Naive thymus-derived CD4-positive, alpha-beta T cell (primary cell): ENCODE measurements around the gene MEIOB. TPM values are rescaled to one million over a fixed set of nuclear protein-coding genes. Genes with fewer than 3 reads are reported as not detected.
A peak's percentile ranks its signal among the peaks of the same experiment; 100 is the strongest.

Experiments
- ATAC-seq: fragments of 150-1000 bp; cut with Tn5 transposase; 2 replicates; pipeline ENCODE4 v1.10.0; 2021; ENCODE audit warnings: mild to moderate bottlenecking, moderate library complexity
- CTCF ChIA-PET: fragments of 350-600 bp; sonication (Branson Sonifier 250); formaldehyde crosslinking; loops from one replicate; lab custom pipeline; 2021; ENCODE audit warnings: antibody characterized with exemption; lab: Charles Lee
- POLR2A ChIA-PET: fragments of 350-600 bp; sonication (Branson Sonifier 250); formaldehyde crosslinking; loops from one replicate; lab custom pipeline; 2021; ENCODE audit warnings: antibody characterized with exemption, inconsistent platforms; lab: Charles Lee
- DNase-seq, 9 donors: peaks; one replicate each; pipeline versions ENCODE4 v3.0.0 to v3.0.0-alpha.2; 2020 to 2022; ENCODE audit warnings: mixed read lengths in 1 of 9
- H3K27ac ChIP-seq: one replicate; pipeline ENCODE4 v1.7.0; 2013; ENCODE audit warnings: mild to moderate bottlenecking, low read depth, low read length, moderate library complexity
- H3K27me3 ChIP-seq, 2 donors: one replicate each; pipeline ENCODE4 v1.7.0; 2013; ENCODE audit warnings: low read length in 2 of 2, mild to moderate bottlenecking in 2 of 2, moderate library complexity in 2 of 2; ENCODE audit not compliant: control insufficient read depth in 2 of 2, insufficient read depth in 2 of 2
- H3K36me3 ChIP-seq, 3 experiments: 1 replicate in 2 of 3; 2 replicates in 1 of 3; pipeline ENCODE4 v1.7.0; 2013; ENCODE audit warnings: low read length in 3 of 3, mild to moderate bottlenecking in 3 of 3, moderate library complexity in 1 of 3; ENCODE audit not compliant: insufficient read depth in 3 of 3, control insufficient read depth in 2 of 3
- H3K4me1 ChIP-seq, 2 donors: one replicate each; pipeline ENCODE4 v1.7.0; 2013; ENCODE audit warnings: low read length in 2 of 2, mild to moderate bottlenecking in 2 of 2, moderate library complexity in 1 of 2; ENCODE audit not compliant: control insufficient read depth in 2 of 2, insufficient read depth in 2 of 2
- H3K4me3 ChIP-seq: 2 replicates; pipeline ENCODE4 v1.7.0; 2013; ENCODE audit warnings: mild to moderate bottlenecking, low read length
- H3K9me3 ChIP-seq, 3 experiments: 1 replicate in 2 of 3; 2 replicates in 1 of 3; pipeline ENCODE4 v1.7.0; 2013; ENCODE audit warnings: low read length in 3 of 3; ENCODE audit not compliant: control insufficient read depth in 2 of 3
- H3K27ac Mint-ChIP-seq, 9 donors: one replicate each; pipeline ENCODE4 v1.8.0; 2020 to 2022; ENCODE audit warnings: mixed read lengths in 9 of 9, mild to moderate bottlenecking in 8 of 9, moderate library complexity in 5 of 9, inconsistent platforms in 2 of 9
- H3K27me3 Mint-ChIP-seq, 5 donors: one replicate each; pipeline ENCODE4 v1.8.0; 2021 to 2022; ENCODE audit warnings: mixed read lengths in 5 of 5, mild to moderate bottlenecking in 1 of 5
- H3K36me3 Mint-ChIP-seq, 5 donors: one replicate each; pipeline ENCODE4 v1.8.0; 2020 to 2022; ENCODE audit warnings: mixed read lengths in 5 of 5, mild to moderate bottlenecking in 3 of 5, inconsistent platforms in 1 of 5
- H3K4me1 Mint-ChIP-seq, 7 donors: one replicate each; pipeline ENCODE4 v1.8.0; 2020 to 2022; ENCODE audit warnings: mixed read lengths in 7 of 7, mild to moderate bottlenecking in 3 of 7, inconsistent platforms in 1 of 7
- H3K4me3 Mint-ChIP-seq, 10 donors: one replicate each; pipeline ENCODE4 v1.8.0; 2020 to 2022; ENCODE audit warnings: mild to moderate bottlenecking in 10 of 10, mixed read lengths in 10 of 10, moderate library complexity in 6 of 10, inconsistent platforms in 2 of 10
- H3K9me3 Mint-ChIP-seq, 11 donors: one replicate each; pipeline ENCODE4 v1.8.0; 2020 to 2022; ENCODE audit warnings: mixed read lengths in 11 of 11, mild to moderate bottlenecking in 4 of 11, inconsistent platforms in 1 of 11, moderate library complexity in 1 of 11
- intact Hi-C, 2 donors: fragments of 100-400 bp; cut with micrococcal nuclease; formaldehyde crosslinking; loops; one replicate each; pipeline ENCODE4 v1.15.1; 2023
- polyA plus RNA-seq, 2 donors: library from polyadenylated mRNA; unstranded; fragments of 300-500 nt; fragmentation: Illumina TruSeq; gene quantifications; one replicate each; pipeline ENCODE4 v1.2.3, GENCODE V29; 2021
- total RNA-seq, 6 experiments: library from RNA in 5 of 6; stranded (reverse) in 5 of 6; gene quantifications; 1 replicate in 5 of 6; 2 replicates in 1 of 6; pipeline ENCODE4 v1.2.3 and lab custom pipeline; 2021 to 2026

Gene MEIOB
- total and polyA plus RNA-seq, 7 experiments from 2014 or later: not detected

DNA sequence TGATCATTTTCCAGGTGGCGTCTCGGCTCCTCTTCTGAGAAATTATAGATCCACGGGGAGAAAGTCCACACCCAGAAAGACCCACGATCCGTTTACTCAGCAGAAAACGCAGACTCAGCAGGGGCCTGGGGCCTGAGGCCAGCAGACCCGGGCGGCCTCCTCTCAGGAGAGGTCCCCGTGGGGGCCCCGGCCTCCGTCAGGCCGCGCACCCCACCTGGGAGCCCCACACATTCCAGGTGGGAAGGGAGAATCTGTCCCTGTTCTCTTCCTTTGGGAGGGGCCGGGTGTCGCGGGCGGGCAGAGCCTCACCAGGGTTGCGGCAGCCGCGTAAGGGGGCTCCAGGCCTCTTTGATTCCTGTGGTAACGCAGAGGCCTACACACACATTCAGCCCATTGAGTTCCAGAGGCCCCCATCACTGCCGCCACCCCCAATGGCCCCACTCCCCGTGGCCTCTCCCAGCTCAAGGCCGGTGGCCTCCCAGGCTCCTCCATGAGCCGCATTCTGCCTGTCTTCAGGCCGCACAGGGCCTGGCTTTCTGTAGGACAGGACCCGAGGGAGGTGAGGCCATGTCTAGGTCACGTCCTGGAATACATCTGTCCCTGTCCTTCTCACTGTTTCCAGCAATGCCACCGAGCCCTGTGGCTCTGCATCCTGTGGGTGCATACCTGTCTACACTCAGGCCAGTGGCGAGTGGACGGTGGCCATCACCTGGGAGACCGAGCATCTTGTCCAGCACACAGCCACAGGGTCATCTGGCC is 76.9 kb downstream of the MEIOB start:
- H3K27ac ChIP-seq: no peak overlapping the region
- peaks cover 0 to 6% (median 0%) of the 10 kb centered on the region in 3 experiments for H3K9me3 ChIP-seq
- Mint-ChIP-seq H3K4me3 (no peak overlapping the region), H3K36me3 (peaks cover 0 to 7% (median 0%) of the 10 kb centered on the region in 5 donors), H3K27ac (no peak overlapping the region), H3K9me3 (peaks cover 0 to 17% (median 6%) of the 10 kb centered on the region in 11 donors), H3K27me3 (no peaks in the 10 kb centered on the region), H3K4me1 (peaks cover 0 to 3% (median 0%) of the 10 kb centered on the region in 7 donors)
- no peak overlapping the region for H3K4me3 ChIP-seq
- intact Hi-C loops: no loop called here
- no peaks in the 10 kb centered on the region for H3K27me3 ChIP-seq
- ChIA-PET CTCF (no interaction called here), POLR2A (no interaction called here)
- no peaks in the 10 kb centered on the region for H3K4me1 ChIP-seq
- DNase-seq (peak in 1 of 9 donors; percentile 4), ATAC-seq (no peak)
- peaks cover 0 to 23% (median 0%) of the 10 kb centered on the region in 3 experiments for H3K36me3 ChIP-seq

DNA sequence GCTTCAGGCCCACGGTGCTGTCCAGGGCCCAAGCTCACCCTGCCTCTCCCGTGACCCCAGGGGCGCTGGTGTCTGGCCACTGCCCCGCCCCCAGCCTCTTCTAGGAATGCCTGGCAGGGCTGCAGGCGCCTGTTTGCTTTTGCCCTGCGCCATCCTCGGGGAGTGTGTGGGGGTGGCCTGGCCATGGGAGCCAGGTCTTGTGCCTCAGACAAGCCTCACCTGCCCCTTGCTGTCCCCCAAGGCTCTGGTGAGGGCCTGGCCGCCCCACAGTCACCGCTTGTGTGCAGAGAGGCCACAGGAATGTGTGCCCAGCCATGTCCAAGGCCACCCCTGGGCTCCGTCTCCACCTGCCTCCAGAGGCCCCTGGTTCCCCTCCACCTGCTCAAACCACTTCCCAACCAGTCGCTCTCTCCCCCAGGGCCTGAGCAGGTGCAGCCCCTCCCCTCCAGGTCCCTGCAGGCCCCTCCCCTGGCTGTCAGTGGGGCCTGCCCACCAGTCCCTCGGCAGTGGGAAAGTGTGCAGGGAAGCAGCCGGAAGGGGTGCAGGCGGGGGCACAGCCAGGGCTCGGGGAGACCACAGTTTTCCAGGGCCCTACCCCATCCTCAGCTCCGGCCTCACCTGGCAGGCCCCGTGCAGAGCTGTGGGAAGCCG is 77.6 kb downstream of the MEIOB start:
- no peaks in the 10 kb centered on the region for H3K27me3 Mint-ChIP-seq
- no peaks in the 10 kb centered on the region for H3K27me3 ChIP-seq
- H3K36me3 Mint-ChIP-seq: peaks cover 0 to 7% (median 0%) of the 10 kb centered on the region in 5 donors
- ChIA-PET CTCF (no interaction called here), POLR2A (no interaction called here)
- H3K4me3 Mint-ChIP-seq: no peak overlapping the region
- peaks cover 0 to 30% (median 0%) of the 10 kb centered on the region in 3 experiments for H3K36me3 ChIP-seq
- peaks cover 0 to 6% (median 0%) of the 10 kb centered on the region in 3 experiments for H3K9me3 ChIP-seq
- no peak overlapping the region for H3K27ac Mint-ChIP-seq
- H3K4me1 Mint-ChIP-seq: no peaks in the 10 kb centered on the region
- H3K4me3 ChIP-seq: no peak overlapping the region
- peak in 1 of 9 donors; percentile 4 for DNase-seq
- H3K9me3 Mint-ChIP-seq: peaks cover 0 to 14% (median 3%) of the 10 kb centered on the region in 11 donors
- no peak overlapping the region for H3K27ac ChIP-seq
- intact Hi-C loops: no loop called here
- no peaks in the 10 kb centered on the region for H3K4me1 ChIP-seq
- ATAC-seq: peak; percentile 17

DNA sequence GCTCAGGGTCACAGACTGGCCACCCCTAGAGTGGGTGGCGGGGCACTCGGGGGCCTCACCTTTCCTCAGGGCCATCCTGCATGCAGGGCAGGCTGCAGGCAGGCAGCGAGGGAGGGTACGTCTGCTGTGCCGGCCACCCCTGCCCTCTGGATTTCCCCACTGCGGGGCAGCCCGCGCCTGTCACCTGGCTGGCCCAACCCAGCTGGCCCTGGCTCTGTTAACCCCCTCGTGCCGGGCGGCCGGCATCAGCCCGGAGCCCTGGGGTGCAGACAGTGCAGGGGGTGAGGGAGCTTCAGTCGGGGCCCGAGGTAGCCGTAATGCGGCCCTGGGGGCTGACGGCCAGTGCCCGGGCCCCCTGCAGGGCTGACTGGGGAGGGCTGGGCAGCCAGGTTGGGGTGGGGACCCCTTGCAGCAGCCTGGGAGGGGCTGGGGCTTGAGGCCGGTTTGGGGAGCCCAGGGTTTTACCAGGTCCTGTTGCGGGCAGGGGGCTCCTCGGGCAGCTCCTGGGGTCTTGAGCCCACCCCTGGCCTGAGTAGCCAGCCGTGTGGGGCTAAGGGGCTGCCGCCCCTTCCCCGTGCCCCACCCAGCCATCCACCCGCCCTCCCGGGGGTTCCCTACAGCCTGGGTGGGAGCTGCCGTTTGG is 78.3 kb downstream of the MEIOB start, which contains the start of gene IGFALS:
IGFALS (minus strand) TSS at position 128 of the 643 bp plus-strand sequence; CDS start at position 75, 53 bp downstream.
- peak; percentile 9 for ATAC-seq
- POLR2A ChIA-PET: no interaction called here
- Mint-ChIP-seq H3K4me3 (no peak within 1 kb of the TSS), H3K36me3 (peaks cover 0 to 5% (median 4%) of the 10 kb centered on the region in 5 donors), H3K27me3 (no peaks in the 10 kb centered on the region), H3K27ac (no peak within 1 kb of the TSS), H3K9me3 (peaks cover 0 to 9% (median 2%) of the 10 kb centered on the region in 11 donors), H3K4me1 (peaks cover 0 to 4% (median 0%) of the 10 kb centered on the region in 7 donors)
- H3K27me3 ChIP-seq: no peaks in the 10 kb centered on the region
- peaks cover 0 to 6% (median 0%) of the 10 kb centered on the region in 3 experiments for H3K9me3 ChIP-seq
- intact Hi-C loops: no loop called here
- H3K4me3 ChIP-seq: no peak within 1 kb of the TSS
- H3K27ac ChIP-seq: no peak within 1 kb of the TSS
- CTCF ChIA-PET: no interaction called here
- H3K4me1 ChIP-seq: no peaks in the 10 kb centered on the region
- peaks cover 0 to 36% (median 0%) of the 10 kb centered on the region in 3 experiments for H3K36me3 ChIP-seq
- peak in 1 of 9 donors; percentile 5 for DNase-seq

DNA sequence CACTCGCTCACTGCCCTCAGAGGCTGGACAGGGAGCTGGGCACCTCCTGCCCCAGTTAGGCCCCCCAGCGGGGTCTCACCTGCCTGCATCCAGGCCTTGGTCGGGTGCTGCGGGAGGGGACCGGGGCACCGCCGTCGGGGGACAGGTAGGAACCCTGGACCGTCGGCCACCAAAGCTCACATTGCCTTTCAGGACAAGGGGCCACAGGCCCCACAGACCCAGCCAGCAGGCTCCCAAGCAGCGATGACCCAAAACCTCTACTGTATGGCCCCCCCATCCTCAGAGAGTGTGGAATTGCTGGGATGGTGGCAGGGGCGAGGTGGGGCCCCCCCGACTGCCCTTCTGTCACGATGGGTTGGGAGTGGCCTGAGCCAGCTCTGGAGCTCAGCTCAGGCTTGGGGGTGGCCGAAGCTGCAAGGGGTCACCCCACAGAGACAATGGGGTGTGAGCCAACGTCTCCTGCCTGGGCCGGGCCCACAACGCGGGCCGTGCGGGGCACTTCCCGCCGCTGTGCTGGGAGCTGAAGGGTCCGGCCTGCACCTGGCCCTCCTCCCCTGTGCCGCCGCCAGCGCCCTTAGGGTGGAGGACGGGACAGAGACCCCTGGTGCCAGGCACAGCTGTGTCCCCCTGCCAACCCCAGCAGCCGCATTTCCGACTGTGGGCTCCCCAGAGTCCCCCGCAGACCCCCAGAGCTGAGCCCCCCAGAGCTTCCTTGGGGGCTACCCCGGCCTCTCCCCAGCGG is 79.0 kb downstream of the MEIOB start:
- CTCF ChIA-PET: no interaction called here

DNA sequence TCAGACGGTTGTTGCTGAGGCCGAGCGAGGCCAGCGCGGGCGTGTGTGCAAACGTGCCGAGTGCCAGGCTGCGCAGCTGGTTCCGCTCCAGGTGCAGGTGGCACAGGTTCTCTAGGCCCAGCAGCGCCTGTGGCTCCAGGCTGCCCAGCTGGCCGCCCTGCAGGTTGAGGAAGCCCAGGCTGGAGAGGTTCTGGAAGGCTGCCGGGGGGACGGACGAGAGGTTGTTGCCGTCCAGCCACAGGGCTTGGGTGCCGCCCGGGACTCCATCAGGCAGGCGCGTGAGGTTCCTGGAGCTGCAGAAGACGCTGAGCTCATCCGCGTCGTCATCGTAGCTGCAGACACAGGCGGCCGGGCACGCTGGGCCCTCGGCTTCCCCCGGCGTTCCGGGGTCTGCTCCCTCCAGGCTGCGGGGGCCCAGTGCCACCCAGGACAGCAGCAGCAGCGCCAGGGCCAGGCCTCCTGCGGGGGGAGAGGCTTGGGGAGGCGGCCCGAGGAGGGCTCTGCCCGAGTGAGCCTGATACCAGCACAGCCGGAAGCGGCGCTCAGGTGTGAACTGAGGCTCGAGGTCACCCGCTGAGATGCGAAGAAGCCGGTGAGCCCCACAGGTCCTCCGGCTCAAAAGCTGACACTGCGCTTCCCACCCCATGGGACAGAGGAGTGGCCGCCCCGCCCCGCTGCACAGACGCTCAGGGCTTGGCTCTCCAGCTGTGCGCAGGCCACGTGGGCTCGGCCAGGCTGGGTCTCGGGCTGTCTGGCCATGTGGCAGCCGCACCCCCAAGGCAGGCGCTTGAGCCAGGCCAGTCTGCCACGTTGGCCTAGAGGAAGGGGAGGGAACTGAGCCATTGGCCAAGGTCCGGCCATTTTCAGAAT is 79.8 kb downstream of the MEIOB start:
- H3K4me3 ChIP-seq: no peak overlapping the region
- CTCF ChIA-PET: no interaction called here
- Mint-ChIP-seq H3K4me3 (no peak overlapping the region), H3K4me1 (peaks cover 0 to 5% (median 0%) of the 10 kb centered on the region in 7 donors), H3K27ac (no peak overlapping the region), H3K36me3 (peaks cover 0 to 5% (median 2%) of the 10 kb centered on the region in 5 donors), H3K27me3 (no peaks in the 10 kb centered on the region), H3K9me3 (peaks cover 0 to 2% (median 1%) of the 10 kb centered on the region in 11 donors)
- no peaks in the 10 kb centered on the region for H3K9me3 ChIP-seq
- no peaks in the 10 kb centered on the region for H3K4me1 ChIP-seq
- no peaks in the 10 kb centered on the region for H3K27me3 ChIP-seq
- DNase-seq: peak in 1 of 9 donors; percentile 5
- intact Hi-C loops: no loop called here
- ATAC-seq: no peak
- H3K27ac ChIP-seq: no peak overlapping the region
- POLR2A ChIA-PET: no interaction called here
- peaks cover 0 to 52% (median 4%) of the 10 kb centered on the region in 3 experiments for H3K36me3 ChIP-seq

More for the DNA sequence above, 79.0 kb downstream of the MEIOB start:
- ATAC-seq (no peak), DNase-seq (peak in 1 of 9 donors; percentile 4)
- Histone ChIP-seq H3K36me3 (peaks cover 0 to 43% (median 4%) of the 10 kb centered on the region in 3 experiments), H3K27me3 (no peaks in the 10 kb centered on the region), H3K27ac (no peak overlapping the region), H3K4me3 (no peak overlapping the region), H3K9me3 (peaks cover 0 to 6% (median 0%) of the 10 kb centered on the region in 3 experiments), H3K4me1 (no peaks in the 10 kb centered on the region)
- peaks cover 0 to 5% (median 0%) of the 10 kb centered on the region in 7 donors for H3K4me1 Mint-ChIP-seq
- POLR2A ChIA-PET: no interaction called here
- H3K9me3 Mint-ChIP-seq: peaks cover 0 to 9% (median 2%) of the 10 kb centered on the region in 11 donors
- H3K27me3 Mint-ChIP-seq: no peaks in the 10 kb centered on the region
- intact Hi-C loops: no loop called here
- H3K36me3 Mint-ChIP-seq: peaks cover 0 to 5% (median 4%) of the 10 kb centered on the region in 5 donors
- no peak overlapping the region for H3K4me3 Mint-ChIP-seq
- H3K27ac Mint-ChIP-seq: no peak overlapping the region
